GM19351 (cell line): ENCODE measurements around the gene ZC3H7B.

Source experiments
- ATAC-seq: cut with Tn5 transposase; IDR thresholded peaks from one replicate; pipeline ENCODE4 v1.9.1; 2021; ENCODE audit warnings: mild to moderate bottlenecking, moderate library complexity; ENCODE audit not compliant: unreplicated experiment

Gene ZC3H7B

GRCh38 chr22:41324821-41325528 lies 23.6 kb downstream of the ZC3H7B start:
- no peak for ATAC-seq

GRCh38 chr22:41327124-41327523 lies 25.8 kb downstream of the ZC3H7B start:
- ATAC-seq: no peak

DNA sequence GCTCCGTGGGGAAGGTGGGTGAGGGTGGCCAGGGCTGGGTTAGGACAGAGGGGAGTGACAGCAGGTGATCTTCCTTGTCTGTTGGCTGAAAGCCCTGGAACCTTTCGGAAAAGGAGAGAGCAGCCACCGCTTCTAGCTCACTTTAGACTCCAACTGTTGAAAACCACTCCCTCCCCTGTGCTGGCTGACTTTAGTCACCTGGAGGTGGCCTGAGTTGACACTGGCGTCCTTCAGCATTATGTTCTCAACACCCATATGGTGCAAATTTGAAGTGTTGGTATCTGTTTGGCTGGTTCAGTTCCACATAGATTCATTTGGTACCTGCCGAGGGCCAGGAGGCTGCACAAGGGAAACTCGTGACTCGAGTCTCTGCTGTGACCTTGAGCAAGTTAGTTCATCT lies 28.8 kb downstream of the ZC3H7B start:
- ATAC-seq: no peak

DNA sequence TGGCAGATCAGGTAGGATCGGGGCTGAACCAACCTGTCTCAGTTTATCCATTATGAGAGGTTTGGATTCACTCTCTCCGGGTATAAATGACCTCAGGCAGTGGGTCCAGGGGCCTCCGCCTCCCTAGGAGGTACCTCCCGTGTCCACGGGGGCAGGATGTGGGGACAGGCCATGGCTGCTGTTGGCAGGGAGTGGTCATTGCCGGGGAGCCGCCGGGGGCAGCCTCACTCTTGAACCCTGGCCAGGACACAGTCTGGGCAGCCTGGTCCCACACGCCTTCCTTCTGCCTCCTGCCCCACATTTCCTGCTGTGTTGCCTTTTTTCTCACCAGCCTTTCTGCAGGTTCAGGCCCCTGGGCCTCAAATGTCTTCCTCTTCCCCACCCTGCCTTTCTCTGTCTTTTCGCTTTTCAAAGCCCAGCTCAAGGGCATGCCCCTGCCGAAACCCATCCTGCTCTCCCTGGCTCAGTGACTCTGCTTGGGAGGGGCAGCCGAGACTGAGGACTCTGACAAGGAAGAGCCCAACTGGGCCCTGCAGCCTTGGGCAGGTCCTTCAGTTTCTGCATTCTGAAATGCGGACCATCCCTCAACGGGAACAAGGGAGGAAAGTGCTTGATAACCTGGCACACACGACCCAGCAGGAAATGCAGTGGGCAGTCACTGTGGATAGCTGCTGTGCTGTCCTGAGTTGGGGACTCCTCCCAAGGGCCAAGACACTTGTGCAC lies 31.1 kb downstream of the ZC3H7B start:
- no peak for ATAC-seq

- no peak for ATAC-seq
Measured at GRCh38 chr22:41333806-41334205, 32.5 kb downstream of the ZC3H7B start.

DNA sequence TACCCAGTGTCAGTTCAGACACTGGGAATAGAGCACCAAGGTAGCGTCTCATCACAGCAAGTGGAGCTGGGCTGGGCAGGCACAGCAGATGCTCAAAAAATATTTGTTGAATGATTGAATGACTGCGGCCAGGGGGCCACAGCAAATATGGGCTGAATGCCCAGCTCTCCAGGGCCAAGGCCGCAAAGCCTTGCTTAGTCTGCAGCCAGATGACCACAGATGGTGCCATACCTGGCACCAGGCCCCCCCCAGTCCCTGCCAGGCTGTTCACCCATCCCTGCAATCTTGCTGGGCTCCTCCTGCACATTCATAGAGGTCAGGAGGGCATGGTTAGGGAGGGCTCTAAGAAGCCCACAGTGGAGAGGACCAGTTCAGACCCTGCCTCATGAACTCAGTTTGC lies 32.9 kb downstream of the ZC3H7B start:
- no peak for ATAC-seq

DNA sequence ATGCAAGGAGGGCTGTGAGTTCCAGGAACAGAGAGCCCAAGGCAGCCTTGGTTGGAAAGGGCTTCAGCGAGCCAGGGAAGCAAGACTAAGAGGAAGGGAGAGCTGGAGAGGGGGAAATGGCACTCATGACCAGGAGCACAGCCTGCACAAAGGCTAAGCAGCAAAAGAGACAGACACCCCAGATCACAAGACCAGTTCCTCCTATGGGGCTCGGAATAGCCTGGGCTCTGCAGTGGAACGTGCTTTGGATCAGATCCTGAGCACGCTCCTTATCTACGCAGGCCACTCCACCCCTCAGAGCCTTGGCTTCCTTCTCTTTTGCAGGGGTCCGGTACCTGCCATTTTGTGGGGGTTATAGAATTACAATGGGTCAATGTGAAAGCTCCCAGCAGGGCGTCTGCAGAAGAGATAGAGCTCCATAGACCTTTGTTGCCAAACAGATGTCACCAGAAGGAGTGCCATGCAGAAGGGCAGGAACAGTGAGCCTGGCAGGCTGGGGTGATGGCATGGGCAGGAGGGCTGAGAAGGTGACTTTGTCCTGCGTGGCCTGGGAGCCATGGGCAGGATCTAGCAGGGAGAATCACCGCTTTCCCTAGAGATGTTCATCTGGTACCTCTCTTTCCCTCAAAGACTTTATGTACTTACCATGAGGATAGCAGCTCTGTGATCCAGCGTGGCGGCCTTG lies 33.8 kb downstream of the ZC3H7B start:
- no peak for ATAC-seq

DNA sequence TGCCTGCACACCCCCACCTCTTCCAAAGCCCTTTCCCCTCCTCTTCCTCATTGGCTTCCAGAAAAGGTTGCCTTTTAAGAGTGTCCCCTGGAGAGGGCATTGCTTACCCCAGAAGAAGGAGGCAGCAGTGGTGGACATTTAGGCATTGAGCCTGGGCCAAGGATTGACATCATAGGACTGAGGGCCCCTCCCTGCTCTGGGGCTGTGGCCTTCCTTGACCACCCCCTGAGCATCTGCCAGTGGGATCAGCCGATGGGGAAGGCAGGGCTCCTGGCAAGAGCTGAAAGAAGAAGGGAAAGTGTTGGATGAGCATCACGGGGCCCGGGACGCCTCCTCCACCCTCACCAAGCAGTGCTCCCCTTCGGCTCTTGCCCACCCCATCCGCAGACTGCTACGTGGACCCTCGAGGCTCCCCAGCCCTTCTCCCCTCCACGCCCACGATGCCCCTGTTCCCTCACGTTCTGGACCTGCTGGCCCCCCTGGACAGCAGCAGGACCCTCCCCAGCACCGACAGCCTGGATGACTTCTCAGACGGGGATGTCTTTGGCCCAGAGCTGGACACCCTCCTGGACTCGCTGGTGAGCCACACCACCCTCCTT lies 37.4 kb downstream of the ZC3H7B start:
- no peak for ATAC-seq

DNA sequence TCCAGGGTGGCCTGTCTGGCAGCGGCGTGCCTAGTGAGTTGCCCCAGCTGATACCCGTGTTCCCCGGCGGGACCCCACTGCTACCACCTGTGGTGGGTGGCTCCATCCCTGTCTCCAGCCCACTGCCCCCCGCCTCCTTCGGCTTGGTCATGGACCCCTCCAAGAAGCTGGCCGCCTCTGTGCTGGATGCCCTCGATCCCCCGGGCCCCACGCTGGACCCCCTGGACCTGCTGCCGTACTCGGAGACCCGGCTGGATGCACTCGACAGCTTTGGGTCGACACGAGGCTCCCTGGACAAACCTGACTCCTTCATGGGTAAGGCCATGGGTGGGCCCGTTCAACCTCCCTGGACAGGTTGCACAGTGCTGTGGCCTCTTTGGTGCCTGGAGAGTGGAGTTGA lies 38.5 kb downstream of the ZC3H7B start:
- no peak for ATAC-seq

GRCh38 chr22:41340357-41340756 lies 39.0 kb downstream of the ZC3H7B start:
- no peak for ATAC-seq

- ATAC-seq: no peak
Measured at GRCh38 chr22:41341012-41341411, 39.7 kb downstream of the ZC3H7B start.

DNA sequence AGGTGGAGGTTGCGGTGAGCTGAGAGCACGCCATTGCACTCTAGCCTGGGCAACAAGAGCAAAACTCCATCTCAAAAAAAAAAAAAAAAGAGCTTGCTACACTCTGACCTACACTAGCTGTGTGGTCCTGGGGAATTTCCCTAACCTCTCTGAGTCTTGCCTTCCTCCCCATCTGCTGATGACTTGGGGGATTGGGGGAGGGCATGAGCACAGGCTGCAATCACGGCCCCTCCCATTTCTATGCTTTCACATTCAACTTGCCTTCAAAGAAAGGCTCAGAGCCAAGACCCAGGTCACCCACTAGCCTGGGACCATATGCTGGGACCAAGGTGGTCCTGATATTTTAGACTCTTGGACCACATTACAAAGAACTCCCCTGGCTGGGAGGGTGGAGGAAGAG lies 40.7 kb downstream of the ZC3H7B start:
- no peak for ATAC-seq

DNA sequence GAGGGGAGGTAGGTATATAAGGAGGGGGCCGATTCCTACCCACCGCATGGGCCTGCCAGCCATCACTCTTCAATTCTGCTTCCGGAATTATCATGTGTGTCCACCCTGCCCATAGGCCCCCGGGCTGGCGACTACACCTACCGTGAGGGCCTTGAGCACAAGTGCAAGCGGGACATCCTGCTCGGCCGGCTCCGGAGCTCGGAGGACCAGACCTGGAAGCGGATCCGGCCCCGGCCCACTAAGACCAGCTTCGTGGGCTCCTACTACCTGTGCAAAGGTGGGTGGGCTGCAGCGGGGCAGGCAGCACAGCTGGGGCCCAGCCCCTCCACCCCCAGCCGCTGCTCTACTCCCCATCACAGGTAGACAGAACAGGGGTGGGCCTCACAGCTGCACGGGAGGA lies 42.0 kb downstream of the ZC3H7B start:
- no peak for ATAC-seq

DNA sequence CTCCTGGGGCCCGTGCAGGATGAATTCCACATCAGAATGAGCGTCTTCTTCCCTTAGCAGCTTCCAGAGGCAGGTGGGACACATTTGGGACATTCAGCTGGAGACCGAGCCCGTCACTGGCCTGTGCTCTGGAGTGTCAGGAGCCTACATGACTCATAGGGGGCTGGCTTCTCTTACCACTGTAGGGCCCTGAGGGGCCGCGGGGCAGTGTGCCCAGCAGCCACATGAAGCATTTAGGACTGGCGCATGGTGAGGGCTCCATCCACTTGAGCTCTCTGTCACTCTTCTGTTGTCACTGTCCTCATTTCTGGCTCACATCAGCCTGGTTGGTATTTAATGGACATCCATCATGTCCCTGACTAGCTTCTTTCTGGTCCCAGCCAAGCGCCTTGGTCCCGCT lies 42.4 kb downstream of the ZC3H7B start:
- no peak for ATAC-seq

DNA sequence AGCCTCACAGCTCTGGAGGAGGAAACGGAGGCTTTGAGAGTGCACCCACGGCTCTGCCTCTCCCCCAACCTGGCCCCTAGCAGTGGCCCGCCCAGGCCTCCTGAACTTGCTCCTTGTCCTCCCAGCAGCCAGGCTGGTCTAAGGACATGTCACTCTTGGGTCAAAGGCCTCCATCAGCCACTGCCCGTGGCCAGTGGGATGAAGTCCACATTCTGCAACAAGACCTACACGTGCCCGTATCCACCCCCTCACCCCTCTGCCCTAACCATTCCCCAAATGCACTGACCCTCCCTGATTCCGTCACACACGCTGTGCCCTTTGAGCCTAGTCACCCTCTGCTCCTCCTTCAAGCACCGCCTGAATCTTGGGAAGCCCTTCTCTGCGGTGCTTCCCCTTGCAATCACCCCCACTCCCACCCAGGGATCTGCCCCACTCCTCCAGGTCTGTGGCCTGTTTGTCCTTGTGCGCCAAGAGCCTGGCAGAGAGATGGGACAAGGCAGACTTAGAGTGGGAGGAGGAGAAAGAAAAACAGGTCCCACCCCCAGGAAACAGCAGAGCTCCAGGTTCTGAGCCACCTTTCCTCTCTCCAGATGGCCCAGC lies 43.0 kb downstream of the ZC3H7B start:
- no peak for ATAC-seq

- no peak for ATAC-seq
Measured at GRCh38 chr22:41345807-41346335, 44.5 kb downstream of the ZC3H7B start.

GRCh38 chr22:41347066-41347859 lies 45.9 kb downstream of the ZC3H7B start:
- ATAC-seq: no peak

DNA sequence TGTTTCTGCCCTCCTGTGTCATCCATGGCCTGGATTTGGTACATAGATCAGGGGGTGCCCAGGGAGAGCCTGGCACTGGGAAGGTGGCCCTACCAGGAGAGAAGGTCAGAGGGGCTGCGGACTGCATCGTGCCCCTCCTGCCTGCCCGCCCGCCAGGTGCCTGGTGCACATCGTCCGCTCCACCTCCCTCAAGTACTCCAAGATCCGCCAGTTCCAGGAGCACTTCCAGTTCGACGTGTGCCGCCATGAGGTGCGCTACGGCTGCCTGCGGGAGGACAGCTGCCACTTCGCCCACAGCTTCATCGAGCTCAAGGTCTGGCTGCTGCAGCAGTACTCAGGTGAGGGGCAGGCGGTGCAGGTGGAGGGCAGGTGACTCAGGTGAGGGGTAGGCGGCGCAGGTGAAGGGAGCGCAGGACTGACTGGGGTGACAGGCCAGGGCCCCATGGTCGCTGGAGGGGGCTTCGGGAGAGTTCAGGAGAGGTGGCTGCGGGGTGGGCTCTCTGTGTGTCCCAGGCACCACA lies 47.7 kb downstream of the ZC3H7B start:
- no peak for ATAC-seq

GRCh38 chr22:41350087-41350486 lies 48.8 kb downstream of the ZC3H7B start:
- no peak for ATAC-seq

DNA sequence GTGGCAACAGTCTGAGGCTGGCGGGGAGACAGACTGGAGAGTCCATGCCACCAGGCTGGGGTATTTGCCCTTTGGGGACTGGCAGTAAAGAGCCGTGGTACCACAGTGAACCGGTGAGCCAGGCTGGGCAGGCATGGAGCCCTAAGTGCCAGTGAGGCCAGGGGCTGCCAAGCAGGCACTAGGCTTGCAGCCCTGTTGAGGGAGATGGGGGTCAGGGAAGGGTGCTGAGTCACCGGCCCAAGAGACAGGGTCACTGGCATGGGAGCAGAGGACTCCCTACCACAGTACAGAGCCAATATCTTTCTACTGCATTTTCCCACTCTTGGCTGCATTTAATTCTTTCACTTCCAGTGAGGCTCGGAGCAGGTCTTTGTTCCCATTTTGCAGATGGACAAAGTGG lies 49.7 kb downstream of the ZC3H7B start:
- no peak for ATAC-seq
